ENCODE data around the gene TRIM43B.
"Not testable (repeated sequence)": the region's sequence is repeated elsewhere in the genome, so short reads cannot be mapped to it uniquely, and the experiment has no call there.

Gene TRIM43B

DNA sequence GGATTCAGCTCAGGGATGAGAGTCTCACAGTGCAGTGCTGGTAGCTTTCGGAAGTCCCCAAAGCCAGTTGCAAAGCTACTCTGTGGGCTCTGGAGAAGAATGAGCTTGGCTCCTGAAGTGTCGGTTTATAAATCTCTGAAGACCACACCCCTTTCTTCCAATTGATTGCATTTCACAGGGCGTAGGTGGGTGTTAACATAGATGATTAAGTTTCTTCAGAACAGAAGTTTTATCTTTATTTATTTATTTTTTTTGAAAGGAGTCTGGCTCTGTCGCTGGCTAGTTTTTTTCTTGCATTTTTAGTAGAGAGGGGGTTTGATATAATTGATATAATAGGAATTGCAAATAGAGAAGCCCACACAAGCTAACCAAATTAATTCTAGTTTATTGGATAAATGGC lies at the start of gene TRIM43B:
TSS of gene TRIM43B (minus strand) at position 101 of the 400 bp plus-strand sequence. CDS start 2,040 bp downstream, outside the sequence.
- not testable (repeated sequence) for DNase-seq

DNA sequence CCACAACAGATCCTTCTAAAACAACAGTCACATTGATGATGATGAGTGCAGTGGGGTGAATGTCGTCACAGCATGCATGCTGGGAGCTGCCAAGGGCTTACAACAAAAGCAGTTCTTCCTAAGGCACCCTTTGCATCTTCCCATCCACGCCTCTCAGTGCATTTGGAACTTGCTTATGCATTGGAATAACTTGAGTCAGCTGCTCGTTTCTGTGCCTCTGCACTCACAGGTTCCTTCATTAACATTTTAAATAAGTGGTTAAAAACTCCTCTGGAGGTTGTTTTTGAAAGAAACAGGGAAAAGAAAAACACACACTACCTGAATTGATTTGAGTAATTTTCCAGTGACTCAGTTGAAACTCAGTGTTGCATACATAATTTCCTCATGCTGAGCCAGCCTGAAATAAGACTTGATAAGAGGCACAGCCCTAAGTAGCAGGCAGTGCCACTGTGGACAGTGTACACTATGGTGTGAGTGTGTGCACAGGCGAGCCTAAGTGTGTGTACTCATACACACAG lies 46.8 kb upstream of the TRIM43B start:
- DNase-seq, result no peak

DNA sequence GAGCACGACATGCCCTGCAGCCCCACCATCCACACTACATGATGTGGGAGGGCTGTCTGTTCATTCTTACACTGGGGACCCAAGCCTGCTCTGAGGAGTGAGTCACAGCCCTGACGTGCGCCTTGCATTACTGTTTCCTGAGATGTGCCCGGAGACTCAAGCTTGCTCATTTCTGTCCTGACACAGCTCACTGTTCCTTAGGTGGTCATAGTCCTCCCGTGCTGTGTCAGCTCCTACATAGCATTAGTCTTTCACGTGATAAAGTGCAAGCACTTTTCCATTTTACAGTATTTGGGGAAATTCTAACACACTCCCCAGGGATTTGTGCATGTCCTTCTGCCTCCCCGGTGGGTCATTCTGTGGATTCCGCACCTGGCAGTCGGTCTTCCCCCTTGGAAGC lies 46.2 kb upstream of the TRIM43B start:
- DNase-seq, result no peak

- peak; percentile 22 for DNase-seq
Observed at GRCh38 chr2:95526360-95527341, 42.1 kb upstream of the TRIM43B start.

- no peak for DNase-seq
Observed at GRCh38 chr2:95525294-95526035, 40.9 kb upstream of the TRIM43B start.

- DNase-seq, result no peak
Observed at GRCh38 chr2:95524195-95524594, 39.6 kb upstream of the TRIM43B start.

GRCh38 chr2:95514718-95515117 lies 30.2 kb upstream of the TRIM43B start:
- DNase-seq, result no peak

DNA sequence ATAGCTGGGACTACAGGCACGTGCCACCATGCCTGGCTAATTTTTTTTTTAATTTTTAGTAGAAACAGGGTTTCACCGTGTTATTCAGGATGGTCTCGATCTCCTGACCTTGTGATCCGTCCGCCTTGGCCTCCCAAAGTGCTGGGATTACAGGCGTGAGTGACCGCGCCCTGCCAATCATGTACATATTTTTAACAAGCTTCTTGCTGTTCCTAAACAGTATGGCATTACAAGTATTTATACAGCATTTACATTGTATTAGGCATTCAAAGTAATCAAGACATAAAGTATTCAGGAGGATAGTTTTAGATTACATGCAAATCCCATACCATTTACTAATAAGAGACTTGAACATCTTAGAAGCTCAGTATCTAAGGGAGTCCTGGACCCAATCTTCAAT lies 29.7 kb upstream of the TRIM43B start:
- not testable (repeated sequence) for DNase-seq

GRCh38 chr2:95509408-95509807 lies 24.9 kb upstream of the TRIM43B start:
- DNase-seq, result no peak

GRCh38 chr2:95505222-95505621 lies 20.7 kb upstream of the TRIM43B start:
- DNase-seq, result no peak

- DNase-seq, result no peak
Observed at GRCh38 chr2:95500854-95501253, 16.3 kb upstream of the TRIM43B start.

DNA sequence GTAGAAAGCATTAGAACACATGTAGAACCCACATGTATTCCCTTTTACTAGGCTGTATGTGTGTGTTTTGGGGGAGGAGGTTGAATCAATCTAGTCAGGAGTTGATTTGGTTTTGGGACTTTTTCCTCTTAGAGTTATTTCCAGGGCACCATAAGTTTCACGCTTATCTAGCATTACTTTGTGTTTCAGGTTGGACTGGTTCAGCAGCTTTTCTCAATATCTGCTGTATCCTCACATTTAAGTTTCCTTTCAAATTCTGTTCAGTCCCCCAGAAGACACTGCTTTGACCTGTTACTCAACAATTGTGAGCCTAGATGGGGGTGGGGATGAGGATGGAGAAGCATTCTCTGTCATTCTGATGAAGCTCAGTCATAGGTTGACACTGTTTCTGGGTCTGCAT lies 7.5 kb upstream of the TRIM43B start:
- DNase-seq, result not testable (repeated sequence)

- not testable (repeated sequence) for DNase-seq
Observed at GRCh38 chr2:95475025-95475424, 9.5 kb downstream of the TRIM43B start.

DNA sequence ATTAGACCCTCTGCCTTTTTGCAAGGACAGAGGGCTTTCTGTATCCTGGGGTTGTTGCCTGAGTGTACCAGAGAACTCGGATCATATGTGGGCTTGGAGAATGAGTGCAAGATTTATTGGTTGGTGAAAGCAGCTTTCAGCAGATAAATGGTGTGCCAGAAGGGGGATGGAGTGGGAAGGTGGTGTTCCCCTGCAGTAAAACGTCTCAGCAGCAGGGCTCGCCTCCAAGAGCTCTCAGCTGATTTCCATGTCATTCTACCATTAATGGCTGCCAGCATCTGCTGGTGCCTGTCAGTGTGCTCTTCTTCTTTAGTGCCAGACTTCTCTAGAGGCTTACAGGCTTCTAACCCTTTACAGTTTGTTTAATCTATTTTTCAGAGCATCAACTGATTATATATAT lies 16.6 kb downstream of the TRIM43B start:
- DNase-seq, result not testable (repeated sequence)

DNA sequence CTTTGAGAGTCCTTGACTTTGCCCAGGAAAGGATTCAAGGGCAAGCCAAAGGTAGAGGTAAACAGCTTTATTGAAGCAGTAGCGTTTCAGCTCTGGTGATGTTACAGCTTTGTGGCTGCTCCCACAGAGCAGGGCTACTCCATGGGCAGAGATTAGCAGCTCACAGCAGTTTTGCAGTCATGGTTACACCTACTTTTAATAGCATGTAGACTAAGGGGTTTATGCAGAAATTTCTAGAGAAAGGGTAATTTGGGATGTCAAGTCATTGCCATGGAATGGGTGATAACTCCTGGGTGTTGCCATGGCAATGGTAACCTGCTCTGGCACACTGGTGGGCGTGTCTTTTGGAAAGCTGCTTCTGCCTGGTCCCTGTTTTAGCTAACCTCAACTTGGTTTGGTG lies 18.0 kb downstream of the TRIM43B start:
- not testable (repeated sequence) for DNase-seq

DNA sequence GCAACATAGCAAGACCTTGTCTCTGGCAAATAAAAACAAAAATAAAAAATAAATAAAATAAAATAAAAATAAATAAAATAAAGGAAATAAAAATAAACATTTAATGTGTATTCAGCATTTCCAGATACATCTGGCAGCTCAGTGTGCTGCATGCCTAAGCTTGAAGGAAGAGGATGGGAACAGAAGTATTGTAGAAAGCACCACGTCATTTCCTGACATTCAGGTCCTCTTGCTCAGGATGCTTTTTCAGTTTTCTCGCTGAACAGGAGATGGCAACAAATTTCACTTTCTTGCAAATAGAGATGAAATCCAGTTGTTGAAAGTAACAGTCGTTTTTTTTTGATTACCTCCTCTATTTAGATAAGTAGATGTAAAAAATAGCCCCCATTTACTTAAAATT lies 21.3 kb downstream of the TRIM43B start:
- not testable (repeated sequence) for DNase-seq

- DNase-seq, result not testable (repeated sequence)
Observed at GRCh38 chr2:95445317-95445716, 39.2 kb downstream of the TRIM43B start.

- not testable (repeated sequence) for DNase-seq
Observed at GRCh38 chr2:95442474-95443099, 42.0 kb downstream of the TRIM43B start.

GRCh38 chr2:95435872-95436209 lies 48.7 kb downstream of the TRIM43B start:
- DNase-seq, result not testable (repeated sequence)

GRCh38 chr2:95435162-95435871 lies 49.2 kb downstream of the TRIM43B start:
- not testable (repeated sequence) for DNase-seq

DNA sequence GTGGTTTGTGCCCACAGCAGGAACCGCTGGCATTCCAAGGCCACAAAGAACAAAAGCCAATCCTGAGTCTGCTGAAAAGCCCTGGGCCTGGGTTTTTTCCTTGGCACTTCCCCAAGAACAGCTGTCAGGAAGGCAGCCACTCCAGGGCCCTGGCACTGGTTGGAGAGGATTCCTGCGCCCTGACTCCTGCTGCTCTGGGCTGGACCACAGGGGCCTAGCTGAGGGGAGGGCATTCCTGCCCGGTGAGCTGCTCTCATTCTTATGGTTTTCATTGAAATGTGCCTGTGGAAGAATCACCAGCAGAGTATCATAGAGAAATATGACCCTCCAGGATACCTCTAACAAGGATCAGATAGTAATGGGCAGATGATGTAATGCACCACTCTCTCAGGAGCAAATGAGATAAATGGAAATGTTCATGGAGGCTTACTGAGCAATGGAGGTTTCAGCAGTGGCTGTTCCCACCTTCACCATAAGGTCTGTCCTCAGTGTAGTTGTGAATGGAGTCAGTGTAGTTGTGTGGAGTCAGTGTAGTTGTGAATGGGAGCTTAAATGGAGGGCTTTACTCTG lies 50.0 kb downstream of the TRIM43B start:
- DNase-seq, result not testable (repeated sequence)

DNA sequence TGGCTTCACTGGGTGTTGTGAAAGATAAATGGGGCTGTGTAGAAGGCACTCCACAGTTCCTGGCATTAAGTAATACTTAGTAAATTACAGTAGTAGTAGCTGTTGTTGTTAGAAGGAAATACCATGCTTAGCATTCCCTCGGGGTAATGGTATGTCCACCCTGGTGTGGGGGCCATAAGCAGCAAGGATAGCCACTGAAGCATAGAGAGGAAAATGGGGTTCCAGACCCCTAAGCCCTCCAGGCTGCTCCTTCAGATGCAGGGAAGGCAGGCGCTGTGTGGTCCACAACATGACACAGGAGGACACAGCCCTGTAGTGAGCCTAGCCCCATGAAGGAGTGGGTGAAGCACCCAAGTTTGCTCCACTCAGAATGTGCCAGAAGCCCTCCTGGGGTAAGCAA lies 50.6 kb downstream of the TRIM43B start:
- DNase-seq, result not testable (repeated sequence)
